Prostate gland (tissue), 2 donors: ENCODE measurements around the gene PVR. TPM values are rescaled to one million over a fixed set of nuclear protein-coding genes. Genes with fewer than 3 reads are reported as not detected.
A peak's percentile ranks its signal among the peaks of the same experiment; 100 is the strongest.

ENCODE experiments used
- DNase-seq: peaks from one replicate; pipeline ENCODE4 v3.0.0-alpha.2; 2019; ENCODE audit warnings: low spot score
- H3K27ac ChIP-seq, 2 donors: fragments of 200-600 bp; sonication (generic); 2 replicates each; pipeline ENCODE4 v1.5.1; 2017 to 2019
- H3K27me3 ChIP-seq: fragments of 200-600 bp; sonication (generic); replicated peaks from 2 replicates; pipeline ENCODE4 v1.5.1; 2019; ENCODE audit not compliant: insufficient read depth
- H3K36me3 ChIP-seq, 2 donors: fragments of 200-600 bp; sonication (generic); 1 replicate in 1 of 2; 2 replicates in 1 of 2; pipeline versions ENCODE4 v1.5.1 to v1.8.1; 2017 to 2019
- H3K4me1 ChIP-seq: fragments of 200-600 bp; sonication (generic); replicated peaks from 2 replicates; pipeline ENCODE4 v1.5.1; 2019
- H3K4me3 ChIP-seq, 2 donors: fragments of 200-600 bp; sonication (generic); 2 replicates each; pipeline ENCODE4 v1.5.1; 2017 to 2019
- H3K9me3 ChIP-seq: fragments of 200-600 bp; sonication (generic); 2 replicates; pipeline ENCODE4 v1.5.1; 2017
- POLR2A ChIP-seq: fragments of 450-650 bp; IDR thresholded peaks from one replicate; pipeline ENCODE4 v1.6.1; 2016; ENCODE audit warnings: antibody characterized with exemption, mild to moderate bottlenecking
- POLR2AphosphoS5 ChIP-seq: sonication (generic); formaldehyde crosslinking; IDR thresholded peaks from one replicate; pipeline ENCODE4 v1.6.1; 2017; ENCODE audit warnings: antibody characterized with exemption
- WGBS: methylation state at CpG from one replicate; pipeline ENCODE4 v1.1.5; 2018; 5-methylcytosine and 5-hydroxymethylcytosine counted together
- intact Hi-C: fragments of 100-400 bp; cut with DNase I; formaldehyde crosslinking; loops from one replicate; pipeline ENCODE4 v1.14.2; 2022
- total RNA-seq, 2 donors: library from RNA; depleted of rRNA; stranded (reverse); fragments of >200 nt; gene quantifications; one replicate each; pipeline ENCODE4 v1.1.0, GENCODE V29; 2016
- TF ChIP-seq, protein P1 (sequence below), 4 experiments: fragments of 200-600 bp in 2 of 4; fragments of 450-650 bp in 2 of 4; sonication (generic) in 2 of 4; IDR thresholded peaks; 1 replicate in 3 of 4; 2 replicates in 1 of 4; pipeline ENCODE4 v1.5.1; 2016 to 2019; ENCODE audit warnings: antibody characterized with exemption in 4 of 4, mild to moderate bottlenecking in 2 of 4, moderate library complexity in 2 of 4

Gene PVR
- total RNA-seq, 2 donors from 2014 or later = 30.1 to 35.6 TPM

DNA sequence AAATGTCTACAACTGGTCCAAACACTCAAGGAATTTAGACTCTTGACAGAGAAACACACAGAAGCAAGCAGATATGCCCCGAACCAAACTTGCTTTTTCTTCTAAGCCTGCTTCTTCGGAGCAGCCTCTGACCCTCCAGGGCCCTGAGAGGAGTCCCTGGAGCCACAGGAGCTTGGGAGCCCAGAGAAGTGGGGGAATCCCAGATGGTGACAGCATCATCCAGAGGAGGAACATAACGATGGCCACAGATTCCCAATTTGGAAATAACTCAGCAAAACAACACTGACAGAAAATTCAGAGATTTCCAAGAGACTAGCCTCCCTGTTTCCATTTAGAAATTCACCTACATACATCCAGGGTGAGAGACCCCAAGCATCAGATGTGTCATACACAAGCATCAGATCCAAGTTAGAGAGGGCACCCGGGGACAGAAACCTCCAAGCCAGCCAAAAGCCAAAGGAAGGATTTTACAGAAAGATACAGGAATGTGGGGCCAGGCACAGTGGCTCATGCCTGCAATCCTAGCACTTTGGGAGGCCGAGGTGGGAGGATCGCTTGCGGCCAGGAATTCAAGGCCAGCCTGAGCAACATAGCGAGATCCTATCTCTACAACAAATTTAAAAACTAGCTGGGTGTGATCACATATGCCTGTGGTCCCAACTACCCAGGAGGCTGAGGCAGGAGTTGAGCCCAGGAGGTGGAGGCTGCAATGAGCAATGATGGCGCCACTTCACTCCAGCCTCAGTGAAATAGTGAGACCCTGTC is 2.0 kb upstream of the PVR start:
- Histone ChIP-seq H3K27ac (no peak overlapping the region), H3K36me3 (no peaks in the 10 kb centered on the region), H3K9me3 (no peaks in the 10 kb centered on the region), H3K27me3 (no peaks in the 10 kb centered on the region), H3K4me1 (no peaks in the 10 kb centered on the region), H3K4me3 (no peak overlapping the region)
- DNase-seq = no peak
- intact Hi-C loops = no loop called here
- TF ChIP-seq, protein P1, sequence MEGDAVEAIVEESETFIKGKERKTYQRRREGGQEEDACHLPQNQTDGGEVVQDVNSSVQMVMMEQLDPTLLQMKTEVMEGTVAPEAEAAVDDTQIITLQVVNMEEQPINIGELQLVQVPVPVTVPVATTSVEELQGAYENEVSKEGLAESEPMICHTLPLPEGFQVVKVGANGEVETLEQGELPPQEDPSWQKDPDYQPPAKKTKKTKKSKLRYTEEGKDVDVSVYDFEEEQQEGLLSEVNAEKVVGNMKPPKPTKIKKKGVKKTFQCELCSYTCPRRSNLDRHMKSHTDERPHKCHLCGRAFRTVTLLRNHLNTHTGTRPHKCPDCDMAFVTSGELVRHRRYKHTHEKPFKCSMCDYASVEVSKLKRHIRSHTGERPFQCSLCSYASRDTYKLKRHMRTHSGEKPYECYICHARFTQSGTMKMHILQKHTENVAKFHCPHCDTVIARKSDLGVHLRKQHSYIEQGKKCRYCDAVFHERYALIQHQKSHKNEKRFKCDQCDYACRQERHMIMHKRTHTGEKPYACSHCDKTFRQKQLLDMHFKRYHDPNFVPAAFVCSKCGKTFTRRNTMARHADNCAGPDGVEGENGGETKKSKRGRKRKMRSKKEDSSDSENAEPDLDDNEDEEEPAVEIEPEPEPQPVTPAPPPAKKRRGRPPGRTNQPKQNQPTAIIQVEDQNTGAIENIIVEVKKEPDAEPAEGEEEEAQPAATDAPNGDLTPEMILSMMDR (IDR thresholded peaks at IDR 0.05) = no peak
- no peak for TF ChIP-seq POLR2A
- TF ChIP-seq POLR2AphosphoS5 = no peak
- WGBS = 90% methylated on average over 9 of the region's 9 CpGs

DNA sequence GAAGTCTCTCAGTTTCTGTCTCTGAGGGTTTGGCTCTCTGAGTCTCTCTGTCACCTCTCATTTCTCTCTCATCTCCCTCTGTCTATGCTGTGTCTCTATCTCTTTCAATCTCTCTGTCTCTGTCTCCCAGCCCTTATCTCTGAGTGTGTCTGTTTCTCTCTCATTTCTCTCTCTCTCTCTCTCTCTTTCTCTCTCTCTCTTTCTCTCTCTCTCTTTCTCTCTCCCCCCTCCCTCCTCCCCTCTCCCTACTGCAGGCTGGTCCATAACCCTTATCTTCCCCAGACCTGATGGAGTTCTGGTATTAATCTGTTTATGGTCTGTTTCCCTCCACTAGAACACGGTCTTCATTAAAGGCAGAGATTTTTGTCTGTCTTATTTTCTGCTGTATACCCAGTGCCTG is 1.3 kb upstream of the PVR start:
- Histone ChIP-seq H3K4me3 (no peak overlapping the region), H3K27me3 (no peaks in the 10 kb centered on the region), H3K36me3 (no peaks in the 10 kb centered on the region), H3K27ac (no peak overlapping the region), H3K9me3 (no peaks in the 10 kb centered on the region), H3K4me1 (no peaks in the 10 kb centered on the region)
- intact Hi-C loops = no loop called here
- no peak for DNase-seq
- WGBS = 59% methylated on average over 1 of the region's 1 CpG
- no peak for TF ChIP-seq POLR2A
- TF ChIP-seq, protein P1 (IDR thresholded peaks at IDR 0.05) = no peak
- no peak for TF ChIP-seq POLR2AphosphoS5

DNA sequence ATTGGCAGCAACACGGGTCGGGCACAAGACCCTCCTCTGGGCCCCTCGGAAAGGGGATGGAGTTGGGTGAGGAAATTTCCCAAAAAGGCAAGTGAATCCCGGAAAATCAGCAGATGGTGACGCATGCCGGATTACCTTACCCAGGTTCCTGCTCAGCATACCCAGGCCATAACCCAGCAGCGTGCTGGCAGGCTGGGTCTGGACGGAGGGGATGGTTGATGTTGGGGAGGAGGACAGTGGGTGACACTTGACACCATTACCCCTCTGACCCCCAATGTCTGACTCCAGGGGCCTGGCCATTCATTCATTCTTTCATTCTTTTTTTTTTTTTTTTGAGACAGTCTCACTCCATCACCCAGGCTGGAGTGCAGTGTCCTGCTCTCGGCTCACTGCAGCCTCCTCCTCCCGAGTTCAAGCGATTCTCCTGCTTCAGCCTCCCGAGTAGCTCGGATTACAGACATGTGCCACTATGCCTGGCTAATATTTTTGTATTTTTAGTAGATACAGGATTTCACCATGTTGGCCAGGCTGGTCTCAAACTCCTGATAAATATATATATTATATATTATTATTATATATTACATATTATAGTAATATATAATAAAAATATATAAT is 799 bp downstream of the PVR start:
- no peaks in the 10 kb centered on the region for H3K9me3 ChIP-seq
- H3K4me1 ChIP-seq = no peaks in the 10 kb centered on the region
- DNase-seq = peak; percentile 28
- peak overlapping the region; percentile 57 to 77 for H3K4me3 ChIP-seq
- TF ChIP-seq POLR2AphosphoS5 (no peak), POLR2A (peak; percentile 25)
- intact Hi-C loops = no loop called here
- H3K27ac ChIP-seq = peak overlapping the region; percentile 87
- no peaks in the 10 kb centered on the region for H3K27me3 ChIP-seq
- peaks cover 0 to under 1% of the 10 kb centered on the region in 2 donors for H3K36me3 ChIP-seq
- 8% methylated on average over 13 of the region's 13 CpGs for WGBS

DNA sequence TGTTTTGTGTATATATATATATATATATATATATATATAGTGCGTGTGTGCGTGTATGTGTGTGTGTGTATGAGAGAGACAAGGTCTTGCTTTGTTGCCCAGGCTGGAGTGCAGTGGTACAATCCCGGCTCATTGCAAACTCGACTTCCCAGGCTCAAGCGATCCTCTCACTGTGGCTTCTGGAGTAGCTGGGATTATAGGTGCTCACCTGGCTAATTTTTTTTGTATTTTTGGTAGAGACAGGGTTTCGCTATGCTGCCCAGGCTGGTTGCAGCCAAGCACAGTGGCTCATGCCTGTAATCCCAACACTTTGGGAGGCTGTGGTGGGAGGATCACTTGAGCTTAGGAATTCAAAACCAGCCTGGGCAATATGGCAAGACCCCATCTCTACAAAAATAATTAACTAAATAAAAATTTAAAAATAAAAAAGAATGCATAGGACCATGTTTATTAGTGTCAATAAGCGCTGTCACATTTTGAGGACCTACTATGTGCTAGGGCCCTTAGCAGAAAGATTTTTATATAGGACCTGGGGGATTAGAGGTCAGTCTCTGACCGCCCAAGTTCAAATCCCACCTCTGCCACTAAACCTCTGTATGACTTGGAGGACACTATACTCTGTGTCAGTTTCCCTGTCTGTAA is 1.8 kb downstream of the PVR start:
- intact Hi-C loops = no loop called here
- no peak overlapping the region for H3K27ac ChIP-seq
- DNase-seq = no peak
- H3K4me1 ChIP-seq = no peaks in the 10 kb centered on the region
- no peak overlapping the region for H3K4me3 ChIP-seq
- no peak for TF ChIP-seq POLR2AphosphoS5
- TF ChIP-seq, protein P1 (IDR thresholded peaks at IDR 0.05) = no peak
- no peak for TF ChIP-seq POLR2A
- H3K27me3 ChIP-seq = no peaks in the 10 kb centered on the region
- WGBS = 82% methylated on average over 8 of the region's 8 CpGs
- peaks cover 4 to 9% of the 10 kb centered on the region in 2 donors for H3K36me3 ChIP-seq
- H3K9me3 ChIP-seq = no peaks in the 10 kb centered on the region

DNA sequence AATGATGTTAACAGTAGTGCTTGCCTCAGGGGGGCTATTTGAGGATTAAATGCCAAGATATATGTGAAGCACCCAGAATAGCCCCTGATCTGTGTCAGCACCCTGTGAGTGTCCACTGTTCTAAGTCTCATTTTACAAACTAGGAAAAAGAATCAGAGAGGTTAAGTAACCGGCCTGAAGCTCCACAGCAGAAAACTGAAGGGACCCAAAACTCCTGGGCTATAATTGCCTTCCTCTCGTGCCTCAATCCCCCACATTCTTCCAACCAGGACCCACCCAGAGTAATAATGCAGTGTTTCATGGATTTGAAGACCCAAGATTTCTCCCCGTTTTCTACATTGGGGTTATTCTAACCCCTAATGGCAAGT is 2.3 kb downstream of the PVR start:
- no peak for DNase-seq
- H3K4me1 ChIP-seq = no peaks in the 10 kb centered on the region
- H3K27me3 ChIP-seq = no peaks in the 10 kb centered on the region
- H3K36me3 ChIP-seq = peaks cover 4 to 9% of the 10 kb centered on the region in 2 donors
- H3K27ac ChIP-seq = no peak overlapping the region
- no peak overlapping the region for H3K4me3 ChIP-seq
- intact Hi-C loops = no loop called here
- 93% methylated on average over 3 of the region's 3 CpGs for WGBS
- no peaks in the 10 kb centered on the region for H3K9me3 ChIP-seq
- TF ChIP-seq POLR2AphosphoS5 = no peak
- TF ChIP-seq, protein P1 (IDR thresholded peaks at IDR 0.05) = no peak
- no peak for TF ChIP-seq POLR2A
